ENCODE measurements around the gene GAMT.

GAMT gene

GRCh38 chr19:1418951-1419738 lies 17.8 kb upstream of the GAMT start:
- Histone ChIP-seq H3K36me3 (ENCODE audit: insufficient read depth, low read length) (peaks cover 95% of the 10 kb centered on the region), H3K4me1 (ENCODE audit: insufficient read depth, low read length) (no peaks in the 10 kb centered on the region; the same call in 1 of the 2 replicates), H2AFZ (ENCODE audit: low read depth, low read length) (no peak overlapping the region), H3K27me3 (ENCODE audit: insufficient read depth, low read length, poor library complexity) (no peaks in the 10 kb centered on the region), H3K4me2 (ENCODE audit: insufficient read depth, low read length) (no peak overlapping the region), H3K79me2 (ENCODE audit: insufficient read depth, low read length) (peaks cover 98% of the 10 kb centered on the region), H3K9me3 (ENCODE audit: insufficient read depth, low read length, severe bottlenecking) (no peaks in the 10 kb centered on the region), H3K9ac (ENCODE audit: low read depth, low read length) (no peak overlapping the region), H4K20me1 (ENCODE audit: insufficient read depth, low read length) (peaks cover 96% of the 10 kb centered on the region), H3K4me3 (ENCODE audit: low read depth in 1 of 2, low read length in 2 of 2) (no peak overlapping the region), H3K27ac (ENCODE audit: low read length) (no peak overlapping the region)
- no peak for DNase-seq
- no peak for TF ChIP-seq EZH2 (IDR thresholded peaks at IDR 0.05; ENCODE audit: borderline replicate concordance, low read depth, low read length, severe bottlenecking)
- TF ChIP-seq, protein P1, sequence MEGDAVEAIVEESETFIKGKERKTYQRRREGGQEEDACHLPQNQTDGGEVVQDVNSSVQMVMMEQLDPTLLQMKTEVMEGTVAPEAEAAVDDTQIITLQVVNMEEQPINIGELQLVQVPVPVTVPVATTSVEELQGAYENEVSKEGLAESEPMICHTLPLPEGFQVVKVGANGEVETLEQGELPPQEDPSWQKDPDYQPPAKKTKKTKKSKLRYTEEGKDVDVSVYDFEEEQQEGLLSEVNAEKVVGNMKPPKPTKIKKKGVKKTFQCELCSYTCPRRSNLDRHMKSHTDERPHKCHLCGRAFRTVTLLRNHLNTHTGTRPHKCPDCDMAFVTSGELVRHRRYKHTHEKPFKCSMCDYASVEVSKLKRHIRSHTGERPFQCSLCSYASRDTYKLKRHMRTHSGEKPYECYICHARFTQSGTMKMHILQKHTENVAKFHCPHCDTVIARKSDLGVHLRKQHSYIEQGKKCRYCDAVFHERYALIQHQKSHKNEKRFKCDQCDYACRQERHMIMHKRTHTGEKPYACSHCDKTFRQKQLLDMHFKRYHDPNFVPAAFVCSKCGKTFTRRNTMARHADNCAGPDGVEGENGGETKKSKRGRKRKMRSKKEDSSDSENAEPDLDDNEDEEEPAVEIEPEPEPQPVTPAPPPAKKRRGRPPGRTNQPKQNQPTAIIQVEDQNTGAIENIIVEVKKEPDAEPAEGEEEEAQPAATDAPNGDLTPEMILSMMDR (IDR thresholded peaks at IDR 0.05; ENCODE audit: borderline replicate concordance, extremely low read depth, low read length, poor library complexity, severe bottlenecking): no peak
- ATAC-seq (ENCODE audit: insufficient read depth, low read depth): no peak

- Histone ChIP-seq H3K27me3 (ENCODE audit: insufficient read depth, low read length, poor library complexity) (no peaks in the 10 kb centered on the region), H3K4me3 (ENCODE audit: low read depth in 1 of 2, low read length in 2 of 2) (no peak overlapping the region), H3K36me3 (ENCODE audit: insufficient read depth, low read length) (peaks cover 95% of the 10 kb centered on the region), H3K9ac (ENCODE audit: low read depth, low read length) (no peak overlapping the region), H3K4me2 (ENCODE audit: insufficient read depth, low read length) (no peak overlapping the region), H4K20me1 (ENCODE audit: insufficient read depth, low read length) (peaks cover 97% of the 10 kb centered on the region), H3K4me1 (ENCODE audit: insufficient read depth, low read length) (no peaks in the 10 kb centered on the region; the same call in 1 of the 2 replicates), H2AFZ (ENCODE audit: low read depth, low read length) (no peak overlapping the region), H3K27ac (ENCODE audit: low read length) (no peak overlapping the region), H3K9me3 (ENCODE audit: insufficient read depth, low read length, severe bottlenecking) (no peaks in the 10 kb centered on the region), H3K79me2 (ENCODE audit: insufficient read depth, low read length) (peaks cover 99% of the 10 kb centered on the region)
- TF ChIP-seq, protein P1 (IDR thresholded peaks at IDR 0.05; ENCODE audit: borderline replicate concordance, extremely low read depth, low read length, poor library complexity, severe bottlenecking): no peak
- TF ChIP-seq EZH2 (IDR thresholded peaks at IDR 0.05; ENCODE audit: borderline replicate concordance, low read depth, low read length, severe bottlenecking): no peak
- ATAC-seq (ENCODE audit: insufficient read depth, low read depth) (no peak), DNase-seq (no peak)
These were observed 17.1 kb upstream of the GAMT start for GRCh38 chr19:1418496-1418775.

GRCh38 chr19:1417681-1418495 lies 16.5 kb upstream of the GAMT start:
- no peak overlapping the region for H3K9ac ChIP-seq (ENCODE audit: low read depth, low read length)
- no peak for ATAC-seq (ENCODE audit: insufficient read depth, low read depth)
- TF ChIP-seq EZH2 (IDR thresholded peaks at IDR 0.05; ENCODE audit: borderline replicate concordance, low read depth, low read length, severe bottlenecking): no peak
- TF ChIP-seq, protein P1 (IDR thresholded peaks at IDR 0.05; ENCODE audit: borderline replicate concordance, extremely low read depth, low read length, poor library complexity, severe bottlenecking): no peak
- DNase-seq: no peak
- H3K27ac ChIP-seq (ENCODE audit: low read length): no peak overlapping the region
- no peak overlapping the region for H3K4me3 ChIP-seq (ENCODE audit: low read depth in 1 of 2, low read length in 2 of 2)
- H3K27me3 ChIP-seq (ENCODE audit: insufficient read depth, low read length, poor library complexity): no peaks in the 10 kb centered on the region
- H3K4me1 ChIP-seq (ENCODE audit: insufficient read depth, low read length): peaks cover 2% of the 10 kb centered on the region
- H3K9me3 ChIP-seq (ENCODE audit: insufficient read depth, low read length, severe bottlenecking): no peaks in the 10 kb centered on the region
- H3K4me2 ChIP-seq (ENCODE audit: insufficient read depth, low read length): no peak overlapping the region
- H3K79me2 ChIP-seq (ENCODE audit: insufficient read depth, low read length): peaks cover 99% of the 10 kb centered on the region
- H3K36me3 ChIP-seq (ENCODE audit: insufficient read depth, low read length): peaks cover 95% of the 10 kb centered on the region
- H2AFZ ChIP-seq (ENCODE audit: low read depth, low read length): no peak overlapping the region
- peaks cover 97% of the 10 kb centered on the region for H4K20me1 ChIP-seq (ENCODE audit: insufficient read depth, low read length)
